ENCODE measurements around the gene SH3BP5L. TPM values are rescaled to one million over a fixed set of nuclear protein-coding genes. Genes with fewer than 3 reads are reported as not detected.

Gene SH3BP5L
- total and polyA plus RNA-seq, 2 of the 8 experiments (the other 6 are each of a cell fraction or from before 2014, with no cell fraction given) = 20.2 to 28.4 TPM

GRCh38 chr1:248849637-248850036, 23.9 kb upstream of the SH3BP5L start (continued):
- TF ChIP-seq CTCF (IDR thresholded peaks at IDR 0.05; ENCODE audit: control extremely low read depth in 1 of 3, insufficient read depth in 1 of 3, low read depth in 1 of 3, low read length in 3 of 3) (no peak), ZNF274 (IDR thresholded peaks at IDR 0.05; ENCODE audit: borderline replicate concordance, extremely low read depth, low read length) (no peak), NANOG (IDR thresholded peaks at IDR 0.05; ENCODE audit: insufficient read depth, low read depth, low read length, poor library complexity, severe bottlenecking) (no peak), CEBPB (IDR thresholded peaks at IDR 0.05; ENCODE audit: low read depth, low read length) (no peak), KDM4A (IDR thresholded peaks at IDR 0.05; ENCODE audit: low read depth, low read length, severe bottlenecking) (no peak), JUN (IDR thresholded peaks at IDR 0.05; ENCODE audit: low read depth, low read length) (no peak), E2F6 (IDR thresholded peaks at IDR 0.05) (no peak), CTBP2 (IDR thresholded peaks at IDR 0.05; ENCODE audit: borderline replicate concordance, insufficient read depth, insufficient read length, low read length) (no peak), SIX5 (IDR thresholded peaks at IDR 0.05; ENCODE audit: low read depth, low read length) (no peak), TCF12 (IDR thresholded peaks at IDR 0.05; ENCODE audit: low read depth, low read length) (no peak)

Data from H1 (cell line).